ENCODE results near the gene BTN2A1.
"Not testable (repeated sequence)": the region's sequence is repeated elsewhere in the genome, so short reads cannot be mapped to it uniquely, and the experiment has no call there.

The BTN2A1 gene

DNA sequence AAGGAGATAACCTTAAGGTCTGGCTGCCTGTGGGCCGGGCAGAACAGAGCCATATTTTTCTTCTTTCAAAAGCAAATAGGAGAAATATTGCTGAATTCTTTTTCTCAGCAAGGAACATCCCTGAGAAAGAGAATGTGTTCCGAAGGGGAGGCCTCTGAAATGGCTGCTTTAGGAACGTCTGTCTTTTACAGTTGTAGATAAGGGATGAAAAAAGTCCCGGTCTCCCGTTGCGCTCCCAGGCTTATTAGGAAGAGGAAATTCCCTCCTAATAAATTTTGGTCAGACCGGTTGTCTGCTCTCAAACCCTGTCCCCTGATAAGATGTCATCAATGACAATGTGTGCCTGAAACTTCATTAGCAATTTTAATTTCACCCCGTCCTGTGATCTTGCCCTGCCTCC is 24.1 kb upstream of the BTN2A1 start:
- not testable (repeated sequence) for DNase-seq

DNA sequence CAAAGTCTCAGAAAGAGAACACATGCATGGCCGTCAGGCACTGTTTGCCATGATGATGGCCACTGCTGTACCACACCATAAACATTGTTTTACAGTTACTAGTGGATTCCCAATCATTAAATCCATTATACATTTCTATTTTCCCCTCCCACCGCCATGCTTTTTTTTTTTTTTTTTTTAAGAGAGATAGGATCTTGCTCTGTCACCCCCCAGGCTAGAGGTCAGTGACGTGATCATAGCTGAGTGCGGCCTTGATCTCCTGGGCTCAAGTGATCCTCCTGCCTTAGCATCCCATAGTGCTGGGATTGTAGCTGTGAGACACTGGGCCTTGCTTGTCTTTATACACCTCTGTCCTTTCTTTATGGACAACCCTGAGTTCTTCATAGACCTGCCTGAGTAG is 21.7 kb upstream of the BTN2A1 start:
- DNase-seq, result no peak

DNA sequence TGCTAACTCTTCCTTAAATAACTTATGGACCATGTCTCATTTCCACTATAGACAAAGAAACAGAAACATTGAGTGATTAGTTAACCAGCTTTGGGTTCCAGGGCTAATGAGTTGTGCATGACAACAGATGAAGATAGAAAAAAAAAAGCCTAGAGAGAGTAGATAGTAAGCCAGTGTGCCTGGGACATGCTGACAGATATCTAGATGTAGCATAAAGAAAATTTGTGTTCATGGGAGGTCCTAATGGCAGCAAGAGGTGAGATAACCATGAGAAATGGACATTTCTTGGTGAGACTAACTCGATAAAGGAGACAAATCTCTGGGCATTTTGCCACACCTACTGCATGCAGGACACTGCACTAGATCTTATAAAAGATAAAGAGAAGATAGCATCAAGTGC is 20.2 kb upstream of the BTN2A1 start:
- no peak for DNase-seq

DNA sequence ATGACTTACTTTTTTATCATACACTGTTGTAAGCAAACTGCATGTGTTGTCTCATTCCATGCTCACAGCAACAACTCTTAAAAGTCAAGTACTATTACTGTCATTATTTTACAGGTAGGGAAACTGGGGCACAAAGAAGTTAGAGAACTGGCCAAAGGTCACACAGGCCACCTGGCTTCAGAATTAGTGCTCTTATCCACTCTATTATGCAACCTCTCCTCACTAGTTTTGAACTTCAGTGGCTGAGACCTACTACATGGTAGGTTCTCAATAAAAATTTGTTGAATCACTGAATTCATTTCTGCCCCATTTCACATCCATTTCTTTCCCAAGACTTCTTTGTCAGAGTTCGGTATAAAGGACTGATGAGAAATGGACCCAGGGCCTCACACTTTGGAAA is 19.8 kb upstream of the BTN2A1 start:
- no peak for DNase-seq

DNA sequence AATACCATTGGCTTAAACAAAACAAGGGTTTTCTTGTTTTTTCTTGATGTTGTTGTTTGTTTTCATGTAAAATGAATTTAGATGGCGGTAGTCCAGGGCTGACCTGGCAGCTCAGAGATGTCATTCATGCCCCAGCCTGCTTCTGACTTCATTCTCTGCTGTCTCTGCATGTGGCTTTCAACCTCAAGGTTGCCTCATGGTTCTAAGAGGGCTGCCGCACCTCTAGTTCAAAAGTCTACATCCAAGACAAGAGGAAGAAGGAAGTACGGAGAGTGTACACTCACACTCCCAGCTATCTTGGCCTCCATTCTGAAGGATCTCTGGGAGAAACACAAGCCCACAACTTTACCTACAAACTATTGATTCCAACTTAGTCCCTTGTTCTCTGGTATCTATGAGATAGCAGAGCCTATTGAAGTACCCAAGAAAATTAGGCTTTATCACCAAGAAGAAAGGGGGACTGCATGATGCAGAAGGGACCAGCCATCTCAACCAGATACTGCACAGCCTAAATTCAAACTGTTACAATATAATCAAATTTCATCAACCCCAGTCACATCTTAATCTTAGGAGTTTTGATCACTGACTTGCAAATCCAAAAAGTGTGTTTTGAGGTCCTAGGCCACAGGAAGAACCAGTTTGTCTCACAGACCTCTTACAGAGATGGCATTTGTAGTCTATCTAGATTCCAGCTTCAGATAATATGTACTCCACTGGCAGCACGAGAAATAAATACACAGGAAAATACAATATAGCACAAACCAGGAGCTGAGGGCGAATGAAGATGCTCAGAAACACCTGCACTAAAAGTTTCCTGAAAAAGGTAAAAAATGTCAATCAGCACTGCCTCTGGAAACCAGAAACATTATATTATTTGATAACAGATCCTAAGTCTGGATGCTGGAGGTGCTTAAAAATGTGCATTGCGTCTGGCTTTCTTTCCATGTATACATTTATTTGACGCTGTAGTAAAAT is 18.3 kb upstream of the BTN2A1 start:
- no peak for DNase-seq

DNA sequence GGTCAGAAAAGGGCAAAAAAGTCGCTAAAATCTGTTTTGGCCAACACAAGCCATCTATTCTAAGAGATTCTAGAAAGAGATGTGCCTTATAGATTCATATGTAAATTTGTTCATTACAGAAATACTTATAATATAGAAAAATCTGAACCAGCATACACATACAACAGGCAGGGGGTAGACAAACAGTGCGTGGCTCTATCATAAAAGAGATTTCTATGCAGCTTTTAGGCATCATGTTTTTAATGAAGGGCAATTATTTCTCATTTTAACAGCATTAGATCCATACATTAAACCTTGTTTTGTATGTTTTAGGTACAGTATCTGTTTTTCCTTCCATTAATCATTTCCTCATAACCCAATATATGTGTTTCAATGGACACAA is 16.8 kb upstream of the BTN2A1 start:
- no peak for DNase-seq

DNA sequence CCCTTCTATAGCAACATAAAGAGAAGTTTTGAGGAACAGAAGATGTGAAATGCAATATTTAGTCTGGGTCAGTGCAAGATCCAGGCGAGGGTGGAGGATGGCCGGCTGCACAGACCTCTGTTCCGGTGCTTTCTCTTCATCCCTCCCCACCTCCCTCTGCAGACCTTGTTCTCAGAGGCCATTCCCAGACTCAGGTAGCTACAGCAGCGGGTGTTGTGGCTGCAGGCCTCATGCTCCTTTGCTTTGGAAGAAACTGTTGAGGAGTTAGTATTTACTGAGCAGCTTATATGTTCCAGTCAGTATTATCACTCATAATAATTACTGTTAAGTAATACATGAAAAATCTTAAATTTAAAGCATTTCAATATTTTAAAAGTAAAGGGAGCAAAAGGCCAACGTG is 15.8 kb upstream of the BTN2A1 start:
- DNase-seq, result no peak

DNA sequence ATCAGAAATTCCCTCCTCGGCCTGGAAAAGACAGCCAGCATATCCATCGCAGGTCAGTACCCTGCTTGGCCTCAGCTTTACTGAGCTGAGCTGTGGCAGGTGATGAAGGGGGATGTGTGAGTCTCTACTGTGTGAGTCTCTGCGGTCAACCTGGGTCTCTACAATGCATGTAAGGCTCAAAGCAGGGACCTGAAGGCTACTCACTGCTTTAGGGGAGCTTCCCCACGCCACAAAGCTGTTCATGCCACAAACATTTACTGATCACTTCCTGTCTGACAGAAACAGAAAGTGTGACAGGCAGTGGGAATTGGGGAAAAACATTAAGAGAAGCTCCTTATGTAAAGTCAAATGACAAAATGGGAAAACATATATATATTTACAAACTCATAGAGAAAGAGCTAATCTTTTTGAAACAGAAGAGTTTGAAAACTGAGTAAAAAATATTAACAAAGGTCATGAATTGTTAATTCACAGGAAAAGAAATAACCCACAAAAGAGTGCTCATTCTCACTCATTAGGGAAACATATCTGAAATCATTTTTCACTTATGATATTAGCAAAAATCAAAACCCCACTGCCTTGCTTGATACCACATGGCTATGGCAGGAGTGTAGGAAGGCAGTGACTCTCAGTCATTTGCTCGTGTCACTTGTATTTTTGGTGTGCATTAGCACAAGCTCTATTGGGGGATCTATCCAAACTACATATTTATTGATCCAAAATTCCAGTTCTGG is 11.7 kb upstream of the BTN2A1 start:
- no peak for DNase-seq

DNA sequence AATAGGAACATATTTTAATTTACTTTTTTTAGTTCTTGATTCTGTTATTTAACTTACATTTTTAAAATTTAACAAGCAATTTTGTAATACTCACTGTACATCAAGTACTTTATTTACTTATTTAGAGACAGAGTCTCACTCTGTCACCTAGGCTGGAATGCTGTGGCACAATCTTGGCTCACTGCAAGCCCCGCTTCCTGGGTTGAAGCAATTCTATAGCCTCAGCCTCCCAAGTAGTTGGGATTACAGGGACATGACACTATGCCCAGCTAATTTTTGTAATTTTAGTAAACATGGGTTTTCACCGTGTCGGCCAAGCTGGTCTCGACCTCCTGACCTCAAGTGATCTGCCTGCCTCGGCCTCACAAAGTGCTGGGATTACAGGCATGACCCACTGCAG is 10.5 kb upstream of the BTN2A1 start:
- DNase-seq, result no peak

DNA sequence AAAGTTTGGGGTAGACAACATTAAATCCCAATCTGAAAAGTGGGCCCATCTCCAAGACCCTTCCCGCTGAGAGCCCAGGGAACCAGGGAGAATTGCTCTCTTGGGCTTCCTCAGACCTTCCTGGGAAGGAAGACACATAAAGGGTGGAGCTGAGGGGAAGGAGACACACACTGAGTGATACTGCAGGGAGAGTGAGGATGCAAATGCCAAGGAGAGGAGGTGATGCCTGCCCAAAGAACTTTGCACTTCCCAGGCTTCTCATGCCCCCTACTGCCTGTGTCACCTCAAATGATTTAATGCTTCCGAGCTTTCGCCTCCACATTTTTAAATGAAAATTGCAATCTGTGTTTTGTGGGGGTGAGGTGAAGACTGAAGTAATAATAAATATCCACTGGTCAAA is 7.5 kb upstream of the BTN2A1 start:
- no peak for DNase-seq

DNA sequence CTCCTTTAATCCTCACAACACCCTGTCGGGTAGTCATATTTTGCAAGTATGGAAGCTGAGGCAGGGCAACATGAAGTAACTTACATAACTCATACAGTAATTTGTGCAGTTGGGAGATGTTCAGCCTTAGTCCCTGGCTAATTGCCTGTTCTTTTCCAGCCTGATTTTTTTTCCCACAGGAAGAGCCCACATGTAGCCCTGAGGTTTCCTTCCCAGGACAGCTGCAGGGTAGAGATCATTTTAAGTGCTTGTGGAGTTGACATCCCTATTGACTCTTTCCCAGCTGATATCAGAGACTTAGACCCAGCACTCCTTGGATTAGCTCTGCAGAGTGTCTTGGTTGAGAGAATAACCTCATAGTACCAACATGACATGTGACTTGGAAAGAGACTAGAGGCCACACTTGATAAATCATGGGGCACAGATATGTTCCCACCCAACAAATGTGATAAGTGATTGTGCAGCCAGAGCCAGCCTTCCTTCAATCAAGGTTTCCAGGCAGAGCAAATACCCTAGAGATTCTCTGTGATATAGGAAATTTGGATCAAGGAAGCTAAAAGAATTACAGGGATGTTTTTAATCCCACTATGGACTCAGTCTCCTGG is 5.0 kb upstream of the BTN2A1 start:
- DNase-seq, result no peak

DNA sequence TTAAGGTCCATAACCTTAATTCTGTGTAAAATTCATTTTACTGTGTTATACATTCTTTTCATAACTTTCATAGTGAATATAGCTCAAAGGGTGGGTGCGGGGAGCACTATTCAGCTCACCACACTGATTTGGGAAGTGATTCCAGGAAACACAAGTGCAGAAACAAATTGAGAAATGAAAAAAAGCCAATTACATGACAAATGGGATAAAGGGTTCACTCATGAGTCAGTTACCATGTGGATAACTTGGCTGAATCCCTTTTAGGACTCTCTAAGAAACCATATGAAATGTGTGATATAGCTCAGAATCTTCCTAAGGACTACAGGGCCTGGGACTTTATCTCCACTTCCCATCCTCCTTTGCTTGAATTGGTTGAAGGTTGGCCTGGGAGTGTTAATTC is 3.1 kb upstream of the BTN2A1 start:
- DNase-seq, result no peak

DNA sequence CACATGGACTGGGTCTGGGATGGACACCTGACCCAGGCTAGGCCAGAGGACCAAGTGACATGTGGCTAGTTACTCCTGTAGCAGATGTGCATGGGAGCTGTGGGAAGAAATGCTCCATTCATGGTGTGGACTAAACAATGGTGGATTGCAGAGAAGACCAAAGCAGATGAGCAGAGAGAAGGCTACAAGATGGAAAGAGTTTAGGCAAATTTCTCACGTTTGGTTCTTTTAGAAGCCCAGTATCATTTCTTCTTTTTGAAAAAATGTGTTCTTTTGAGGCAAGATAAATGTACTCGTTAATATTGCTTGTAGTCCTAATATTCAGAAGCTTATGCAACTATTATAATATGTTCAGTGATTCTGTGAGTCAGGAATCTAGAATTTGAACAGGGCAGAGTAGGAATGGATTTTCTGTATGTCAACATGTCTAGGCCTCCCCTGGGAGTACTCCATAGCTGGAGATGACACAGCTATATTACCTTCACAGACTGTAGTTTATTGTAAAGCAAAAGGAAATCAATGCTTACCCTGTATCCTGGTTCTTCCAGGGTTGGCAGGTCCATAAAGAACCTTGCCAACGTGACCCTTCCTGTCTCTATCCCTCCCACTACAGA is 2.3 kb upstream of the BTN2A1 start:
- DNase-seq, result no peak

DNA sequence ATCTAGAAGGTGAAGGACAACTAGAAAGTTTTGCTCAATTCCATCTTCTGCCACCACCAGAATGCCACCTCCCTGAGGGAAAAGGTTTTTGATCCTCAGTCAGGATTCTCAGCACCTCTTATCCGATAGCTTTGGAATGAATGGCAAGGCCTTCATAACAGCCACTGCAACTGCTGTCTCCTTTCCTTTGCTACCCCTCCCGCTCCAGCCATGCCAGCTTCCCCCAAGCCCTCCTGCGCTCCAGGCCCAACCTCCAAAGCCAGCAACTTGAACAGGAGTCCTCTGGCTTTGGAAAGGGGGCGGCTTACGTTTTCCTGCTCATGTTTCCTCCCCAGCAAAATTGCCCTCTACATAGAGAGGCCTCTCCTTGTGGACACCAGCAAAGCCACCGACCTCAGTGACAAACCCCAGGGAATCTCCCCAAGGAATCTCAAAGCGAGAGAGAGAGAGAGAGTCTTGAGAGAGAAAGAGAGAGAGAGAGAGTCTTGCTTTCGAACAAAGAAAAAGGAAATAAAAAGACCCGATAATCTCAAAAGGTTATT is 420 bp upstream of the BTN2A1 start:
- no peak for DNase-seq

DNA sequence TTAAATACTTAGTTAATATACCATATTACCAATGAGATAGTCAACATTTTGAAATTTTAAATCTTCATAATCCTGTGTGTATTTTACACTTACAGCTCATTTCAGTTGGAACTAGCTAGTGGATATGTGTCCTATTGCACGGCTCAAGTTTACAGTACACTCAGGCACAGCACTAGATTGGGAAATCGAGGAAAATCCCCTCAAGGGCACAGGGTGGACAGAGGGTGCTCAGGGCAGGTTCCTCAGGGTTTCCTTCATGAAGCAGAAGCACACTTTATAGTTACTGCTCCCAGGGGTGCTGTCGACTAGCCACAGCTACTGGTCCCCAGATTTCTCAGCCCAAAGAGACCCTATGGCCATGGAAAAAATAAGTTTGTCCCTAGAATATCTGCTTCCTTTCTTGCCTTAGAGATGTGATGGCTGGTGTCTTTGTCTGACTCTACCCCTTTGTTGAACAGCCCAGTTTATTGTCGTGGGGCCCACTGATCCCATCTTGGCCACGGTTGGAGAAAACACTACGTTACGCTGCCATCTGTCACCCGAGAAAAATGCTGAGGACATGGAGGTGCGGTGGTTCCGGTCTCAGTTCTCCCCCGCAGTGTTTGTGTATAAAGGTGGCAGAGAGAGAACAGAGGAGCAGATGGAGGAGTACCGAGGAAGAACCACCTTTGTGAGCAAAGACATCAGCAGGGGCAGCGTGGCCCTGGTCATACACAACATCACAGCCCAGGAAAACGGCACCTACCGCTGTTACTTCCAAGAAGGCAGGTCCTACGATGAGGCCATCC is 1.5 kb downstream of the BTN2A1 start:
- DNase-seq, result no peak

DNA sequence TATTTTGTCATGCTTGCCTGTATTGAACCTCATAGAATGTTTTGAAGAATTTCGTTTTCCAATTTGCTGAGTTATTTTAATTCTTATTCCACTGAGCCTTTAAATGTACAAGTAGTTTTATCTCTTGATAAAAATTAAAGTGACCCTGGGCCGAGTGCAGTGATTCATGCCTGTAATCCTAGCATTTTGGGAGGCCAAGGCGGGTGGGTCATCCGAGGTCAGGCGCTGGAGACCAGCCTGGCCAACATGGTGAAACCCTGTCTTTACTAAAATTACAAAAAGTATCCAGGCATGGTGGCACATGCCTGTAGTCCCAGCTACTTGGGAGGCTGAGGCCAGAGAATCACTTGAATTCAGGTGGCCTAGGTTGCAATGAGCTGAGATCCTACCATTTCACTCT is 3.6 kb downstream of the BTN2A1 start:
- not testable (repeated sequence) for DNase-seq

DNA sequence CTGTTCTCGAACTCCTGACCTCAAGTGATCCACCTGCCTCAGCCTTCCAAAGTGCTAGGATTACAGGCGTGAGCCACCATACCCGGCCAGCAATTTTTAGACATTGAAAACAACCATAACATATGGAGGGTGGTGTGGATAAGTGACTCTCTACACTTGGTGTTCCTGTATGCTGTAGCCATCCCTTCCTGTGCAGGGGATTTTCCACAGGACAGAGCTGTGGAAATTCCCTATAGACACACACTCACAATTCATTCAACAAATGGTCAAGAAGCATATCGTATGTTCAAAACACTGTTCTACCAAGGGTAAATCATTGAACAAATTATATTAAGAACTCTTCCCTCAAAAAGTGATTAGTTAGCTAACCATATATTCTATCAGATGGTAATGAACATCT is 6.3 kb downstream of the BTN2A1 start:
- no peak for DNase-seq

DNA sequence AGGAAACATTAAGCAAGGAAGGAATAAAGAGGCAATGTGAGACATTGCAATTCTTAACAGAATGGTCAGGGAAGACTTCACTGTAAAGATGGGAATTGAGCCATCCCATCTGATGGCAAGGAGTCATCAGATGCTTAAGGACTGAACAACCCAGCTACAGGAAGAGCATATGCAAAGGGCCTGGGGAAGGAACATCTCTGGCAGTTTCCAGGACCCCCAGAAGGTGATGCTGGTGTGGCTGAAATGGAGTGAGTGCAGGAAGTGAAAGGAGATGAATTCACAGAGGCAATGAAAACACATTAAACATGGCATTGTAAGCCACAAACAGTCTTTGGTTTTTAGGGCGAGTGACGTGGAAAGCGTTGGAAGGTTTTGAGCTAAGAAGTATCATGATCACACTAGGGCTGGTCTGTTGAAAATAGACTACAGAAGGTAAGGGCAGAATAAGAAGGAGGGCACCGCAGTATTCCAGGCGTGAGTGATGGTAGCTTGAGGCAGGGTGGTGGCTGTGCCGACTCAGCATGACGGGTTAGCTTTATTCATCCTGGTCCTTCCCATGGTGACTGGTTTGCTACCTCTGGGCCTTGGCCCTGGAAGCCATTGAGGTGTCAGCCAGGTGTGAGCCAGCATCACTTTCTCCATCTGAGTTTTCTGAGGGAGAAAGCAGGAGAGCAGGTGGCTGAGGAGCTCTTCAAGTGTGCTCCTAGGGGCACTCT is 6.8 kb downstream of the BTN2A1 start:
- no peak for DNase-seq

DNA sequence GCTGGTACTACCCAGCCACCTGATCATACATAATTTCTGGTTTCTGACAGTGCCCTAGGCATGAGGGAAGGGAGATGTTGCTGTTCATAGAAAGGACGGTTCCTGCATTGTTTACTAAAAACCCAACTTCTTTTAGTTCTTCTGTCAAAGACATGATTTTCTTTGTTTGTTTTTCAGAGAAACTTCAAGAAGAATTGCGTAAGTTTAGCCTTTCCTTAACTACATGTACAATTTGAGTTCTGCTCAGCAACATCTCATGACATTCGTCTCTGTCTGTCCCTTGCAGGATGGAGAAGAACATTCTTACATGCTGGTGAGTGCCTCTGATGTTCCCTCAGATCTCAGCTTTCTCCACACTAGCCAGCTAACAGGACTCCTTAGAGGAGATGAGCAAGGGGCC is 8.0 kb downstream of the BTN2A1 start:
- DNase-seq, result no peak

DNA sequence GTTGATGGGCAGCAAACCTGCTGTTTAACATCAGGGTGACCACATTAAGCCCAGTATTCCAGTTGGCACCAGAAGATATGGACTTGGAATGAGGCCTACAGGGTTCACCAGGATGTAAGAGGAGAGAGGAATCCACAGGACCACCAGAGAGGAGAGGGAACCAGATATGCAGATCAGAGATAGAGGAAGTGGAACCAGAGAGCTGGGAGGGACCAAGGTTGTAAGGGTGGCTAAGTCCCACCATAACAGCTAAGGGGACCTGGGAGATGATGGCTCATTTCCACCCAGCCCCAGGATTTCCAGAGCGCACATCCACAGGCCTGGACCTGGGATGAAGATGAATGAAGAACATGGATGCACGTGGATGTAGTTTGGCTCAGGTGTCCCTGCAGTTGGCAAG is 11.1 kb downstream of the BTN2A1 start:
- no peak for DNase-seq

DNA sequence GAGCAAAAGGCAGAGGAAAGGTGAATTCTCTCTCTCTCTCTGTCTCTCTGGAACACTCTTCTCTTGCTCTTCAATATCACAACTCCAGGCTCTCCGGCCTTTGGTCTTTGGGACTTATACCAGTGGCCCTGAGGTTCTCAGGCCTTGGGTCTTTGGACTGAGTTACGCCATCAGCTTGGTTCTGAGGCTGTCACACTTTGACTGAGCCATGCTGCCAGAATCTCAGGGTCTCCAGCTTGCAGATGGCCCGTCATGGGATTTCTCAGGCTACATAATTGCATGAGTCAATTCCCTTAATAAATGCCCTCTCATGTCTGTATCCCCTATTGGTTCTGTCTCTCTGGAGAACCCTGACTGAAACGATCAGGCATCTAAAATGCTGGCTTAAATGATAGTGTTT is 12.9 kb downstream of the BTN2A1 start:
- no peak for DNase-seq

DNA sequence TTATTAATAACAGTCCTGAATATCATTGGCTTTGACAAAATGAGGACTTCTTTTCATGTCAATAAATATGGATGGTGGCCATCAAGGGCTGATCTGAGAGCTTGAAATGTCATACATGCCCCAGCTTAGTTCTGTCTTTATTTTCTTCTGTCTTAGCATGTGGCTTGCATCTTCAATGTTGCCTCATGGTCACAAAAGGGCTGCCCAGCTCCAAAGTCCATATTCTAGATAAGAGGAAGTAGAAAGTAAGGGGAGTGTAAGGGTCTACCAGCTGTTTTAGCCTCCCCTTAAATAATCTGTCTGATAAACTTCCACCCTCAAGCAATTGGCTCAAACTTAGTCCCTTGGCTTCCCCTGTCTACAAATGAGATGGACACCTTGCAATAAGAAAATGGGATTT is 14.2 kb downstream of the BTN2A1 start:
- DNase-seq, result no peak

Measured in NCI-H2171 treated with DMSO at 0.1 percent for 48 hours (cell line).